HL-60 (cell line): ENCODE results near the gene RHBDD3.

Experiments
- POLR2AphosphoS5 ChIP-seq: IDR thresholded peaks from 2 replicates; pipeline ENCODE4 v1.6.1; 2012; ENCODE audit warnings: low read depth
- REST ChIP-seq: IDR thresholded peaks from 2 replicates; pipeline ENCODE4 v1.6.1; 2012; ENCODE audit warnings: low read depth; ENCODE audit not compliant: insufficient replicate concordance
- SPI1 ChIP-seq: IDR thresholded peaks from 2 replicates; pipeline ENCODE4 v1.6.1; 2012; ENCODE audit warnings: low read depth, mild to moderate bottlenecking, borderline replicate concordance
- TF ChIP-seq, protein P1 (sequence below): IDR thresholded peaks from one replicate; pipeline ENCODE4 v1.5.1; 2011; ENCODE audit warnings: low read length, control low read depth, inconsistent platforms; ENCODE audit not compliant: insufficient read depth

DNA sequence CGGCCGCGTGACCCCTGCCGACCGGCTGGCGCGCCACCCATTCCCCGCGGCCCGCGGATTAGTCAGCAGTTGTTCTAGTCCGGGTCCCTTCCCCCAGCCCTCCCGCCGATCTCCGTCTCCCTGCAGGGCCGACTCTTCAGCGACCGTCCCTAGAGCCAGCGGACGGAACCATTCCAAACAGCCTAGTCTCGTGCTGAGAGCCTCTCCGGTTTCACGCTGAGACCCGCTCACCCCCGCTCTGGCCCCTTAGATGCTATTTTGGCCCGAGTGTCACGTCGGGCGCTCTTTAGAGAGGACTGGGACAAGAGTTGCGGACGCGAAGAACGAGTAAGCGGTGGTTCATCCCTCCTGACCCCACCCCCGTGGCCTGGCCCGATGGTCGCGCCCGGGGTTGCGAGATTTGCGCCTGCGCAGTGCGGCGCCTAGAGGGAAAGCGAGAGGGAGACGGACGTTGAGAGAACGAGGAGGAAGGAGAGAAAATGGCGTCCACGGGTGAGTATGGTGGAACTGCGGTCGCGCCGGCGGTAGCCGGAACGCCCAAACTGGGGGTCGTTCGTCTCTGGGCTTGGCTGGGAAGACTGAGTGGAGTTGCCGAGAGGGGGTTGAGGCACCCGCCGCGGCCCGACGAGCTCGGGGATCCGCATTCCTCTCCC is at the start of gene RHBDD3, which contains the start of gene EWSR1:
- TF ChIP-seq, protein P1, sequence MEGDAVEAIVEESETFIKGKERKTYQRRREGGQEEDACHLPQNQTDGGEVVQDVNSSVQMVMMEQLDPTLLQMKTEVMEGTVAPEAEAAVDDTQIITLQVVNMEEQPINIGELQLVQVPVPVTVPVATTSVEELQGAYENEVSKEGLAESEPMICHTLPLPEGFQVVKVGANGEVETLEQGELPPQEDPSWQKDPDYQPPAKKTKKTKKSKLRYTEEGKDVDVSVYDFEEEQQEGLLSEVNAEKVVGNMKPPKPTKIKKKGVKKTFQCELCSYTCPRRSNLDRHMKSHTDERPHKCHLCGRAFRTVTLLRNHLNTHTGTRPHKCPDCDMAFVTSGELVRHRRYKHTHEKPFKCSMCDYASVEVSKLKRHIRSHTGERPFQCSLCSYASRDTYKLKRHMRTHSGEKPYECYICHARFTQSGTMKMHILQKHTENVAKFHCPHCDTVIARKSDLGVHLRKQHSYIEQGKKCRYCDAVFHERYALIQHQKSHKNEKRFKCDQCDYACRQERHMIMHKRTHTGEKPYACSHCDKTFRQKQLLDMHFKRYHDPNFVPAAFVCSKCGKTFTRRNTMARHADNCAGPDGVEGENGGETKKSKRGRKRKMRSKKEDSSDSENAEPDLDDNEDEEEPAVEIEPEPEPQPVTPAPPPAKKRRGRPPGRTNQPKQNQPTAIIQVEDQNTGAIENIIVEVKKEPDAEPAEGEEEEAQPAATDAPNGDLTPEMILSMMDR: no peak
- TF ChIP-seq POLR2AphosphoS5 (peak; percentile 84; the same call in 1 of the 2 replicates), REST (peak; percentile 66), SPI1 (no peak)
